Endothelial cell of umbilical vein (primary cell): ENCODE data around the gene BMP2.

Experiments
- JUN ChIP-seq: IDR thresholded peaks from 2 replicates; pipeline ENCODE4 v1.6.1; 2011; ENCODE audit warnings: borderline replicate concordance, low read depth; ENCODE audit not compliant: insufficient read length, insufficient read depth
- POLR2AphosphoS5 ChIP-seq: IDR thresholded peaks from 2 replicates; pipeline ENCODE4 v1.6.1; 2012; ENCODE audit warnings: low read depth, mild to moderate bottlenecking, control low read depth, low read length, moderate library complexity; ENCODE audit not compliant: insufficient read depth

- no peak for TF ChIP-seq JUN
- no peak for TF ChIP-seq POLR2AphosphoS5
Observed at GRCh38 chr20:6829510-6830116, 62.1 kb downstream of the BMP2 start.
